Hepatocyte (in vitro differentiated cells): ENCODE data around the gene CACNA1F. TPM values are rescaled to one million over a fixed set of nuclear protein-coding genes. Genes with fewer than 3 reads are reported as not detected.
A peak's percentile ranks its signal among the peaks of the same experiment; 100 is the strongest.

Source experiments
- DNase-seq: peaks from one replicate; pipeline ENCODE4 v3.0.0-alpha.2; 2016; ENCODE audit warnings: low spot score
- H2AFZ ChIP-seq: fragments of 200-600 bp; sonication (generic); 2 replicates; pipeline ENCODE4 v1.6.0; 2016; ENCODE audit warnings: antibody characterized with exemption, mild to moderate bottlenecking
- H3K27ac ChIP-seq: fragments of 200-600 bp; sonication (generic); 2 replicates; pipeline ENCODE4 v1.5.1; 2016; ENCODE audit warnings: mild to moderate bottlenecking
- H3K27me3 ChIP-seq: fragments of 200-600 bp; sonication (generic); 2 replicates; pipeline ENCODE4 v1.6.1; 2016
- H3K36me3 ChIP-seq: fragments of 200-600 bp; sonication (generic); replicated peaks from 2 replicates; pipeline ENCODE4 v1.5.1; 2016; ENCODE audit warnings: low read depth; ENCODE audit not compliant: insufficient read depth
- H3K4me1 ChIP-seq: fragments of 200-600 bp; sonication (generic); 2 replicates; pipeline ENCODE4 v1.5.1; 2016; ENCODE audit warnings: mild to moderate bottlenecking, moderate library complexity; ENCODE audit not compliant: insufficient read depth
- H3K4me2 ChIP-seq: fragments of 200-600 bp; sonication (generic); 2 replicates; pipeline ENCODE4 v1.6.0; 2016
- H3K4me3 ChIP-seq: fragments of 200-600 bp; sonication (generic); 2 replicates; pipeline ENCODE4 v1.5.1; 2016; ENCODE audit warnings: mild to moderate bottlenecking
- H3K79me2 ChIP-seq: fragments of 200-600 bp; sonication (generic); 2 replicates; pipeline ENCODE4 v1.6.0; 2017; ENCODE audit warnings: mild to moderate bottlenecking
- H3K9me2 ChIP-seq: fragments of 200-600 bp; sonication (generic); replicated peaks from 2 replicates; pipeline ENCODE4 v1.6.0; 2017; ENCODE audit warnings: mild to moderate bottlenecking; ENCODE audit not compliant: insufficient read depth
- H3K9me3 ChIP-seq: fragments of 200-600 bp; sonication (generic); 2 replicates; pipeline ENCODE4 v1.5.1; 2016; ENCODE audit warnings: low read depth, mild to moderate bottlenecking
- H4K20me1 ChIP-seq: fragments of 200-600 bp; sonication (generic); 2 replicates; pipeline ENCODE4 v1.6.0; 2016; ENCODE audit warnings: mild to moderate bottlenecking; ENCODE audit not compliant: insufficient read depth, poor library complexity, severe bottlenecking
- EZH2 ChIP-seq: fragments of 200-600 bp; sonication (generic); IDR thresholded peaks from 2 replicates; pipeline ENCODE4 v1.6.1; 2016; ENCODE audit warnings: antibody characterized with exemption, mild to moderate bottlenecking, borderline replicate concordance
- EZH2phosphoT487 ChIP-seq: fragments of 200-600 bp; sonication (generic); IDR thresholded peaks from one replicate; pipeline ENCODE4 v1.6.1; 2018; ENCODE audit warnings: antibody characterized with exemption, mild to moderate bottlenecking, low read depth, moderate library complexity; ENCODE audit not compliant: unreplicated experiment, severe bottlenecking
- WGBS: methylation state at CpG from one replicate; pipeline ENCODE4 v1.1.6; 2016; ENCODE audit warnings: low lambda C conversion rate; ENCODE audit errors: missing lambda C conversion rate; 5-methylcytosine and 5-hydroxymethylcytosine counted together
- polyA plus RNA-seq: library from polyadenylated mRNA; unstranded; fragments of >200 nt; fragmentation: Nextera tagmentation; extraction: Ambion mirVana; gene quantifications from 2 replicates; pipeline ENCODE4 v1.2.1, GENCODE V29; 2016
- total RNA-seq: library from RNA; depleted of rRNA; stranded (reverse); fragments of >200 nt; gene quantifications from 2 replicates; pipeline ENCODE4 v1.2.3, GENCODE V29; 2014
- TF ChIP-seq, protein P1 (sequence below): fragments of 200-600 bp; sonication (generic); IDR thresholded peaks from 2 replicates; pipeline ENCODE4 v1.5.1; 2016; ENCODE audit warnings: antibody characterized with exemption, mild to moderate bottlenecking; ENCODE audit not compliant: poor library complexity

The CACNA1F gene
- total and polyA plus RNA-seq, 2 experiments from 2014 or later, result 0.27 to 1.6 TPM

DNA sequence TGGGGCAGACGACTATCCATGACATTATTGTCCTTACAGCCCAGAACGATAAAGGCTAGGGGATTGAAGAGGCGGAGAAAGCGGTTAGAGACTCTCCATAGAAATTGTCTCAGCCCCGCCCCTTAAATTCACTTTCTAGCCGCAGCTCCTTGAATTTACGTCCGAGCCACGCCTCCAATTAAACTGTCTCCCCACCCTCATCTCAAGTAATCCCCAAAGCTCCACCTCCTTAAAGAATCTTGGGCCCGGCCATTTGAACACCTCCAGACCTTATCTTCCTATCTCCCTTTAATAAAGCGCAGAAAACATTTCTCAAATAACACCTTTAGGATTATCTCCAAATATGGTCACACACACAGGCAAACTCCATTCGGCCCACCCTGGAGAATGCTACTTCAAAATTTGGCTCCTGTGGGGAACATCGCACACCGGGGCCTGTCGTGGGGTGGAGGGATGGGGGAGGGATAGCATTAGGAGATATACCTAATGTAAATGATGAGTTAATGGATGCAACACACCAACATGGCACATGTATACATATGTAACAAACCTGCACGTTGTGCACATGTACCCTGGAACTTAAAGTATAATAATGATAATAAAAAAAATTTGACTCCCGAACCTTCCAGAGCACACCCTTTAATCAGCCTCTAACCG, 77.8 kb downstream of the CACNA1F start:
- Histone ChIP-seq H2AFZ (peak overlapping the region; percentile 1), H3K4me3 (no peak overlapping the region)

More for the DNA sequence above, 77.8 kb downstream of the CACNA1F start:
- Histone ChIP-seq H3K4me1 (no peaks in the 10 kb centered on the region), H3K9me3 (no peaks in the 10 kb centered on the region), H4K20me1 (no peaks in the 10 kb centered on the region), H3K79me2 (no peaks in the 10 kb centered on the region), H3K4me2 (peak overlapping the region; percentile 82), H3K9me2 (no peaks in the 10 kb centered on the region), H3K27me3 (no peaks in the 10 kb centered on the region), H3K27ac (peak overlapping the region; percentile 99), H3K36me3 (no peaks in the 10 kb centered on the region)
- TF ChIP-seq EZH2, result no peak
- no peak for TF ChIP-seq EZH2phosphoT487
- TF ChIP-seq, protein P1, sequence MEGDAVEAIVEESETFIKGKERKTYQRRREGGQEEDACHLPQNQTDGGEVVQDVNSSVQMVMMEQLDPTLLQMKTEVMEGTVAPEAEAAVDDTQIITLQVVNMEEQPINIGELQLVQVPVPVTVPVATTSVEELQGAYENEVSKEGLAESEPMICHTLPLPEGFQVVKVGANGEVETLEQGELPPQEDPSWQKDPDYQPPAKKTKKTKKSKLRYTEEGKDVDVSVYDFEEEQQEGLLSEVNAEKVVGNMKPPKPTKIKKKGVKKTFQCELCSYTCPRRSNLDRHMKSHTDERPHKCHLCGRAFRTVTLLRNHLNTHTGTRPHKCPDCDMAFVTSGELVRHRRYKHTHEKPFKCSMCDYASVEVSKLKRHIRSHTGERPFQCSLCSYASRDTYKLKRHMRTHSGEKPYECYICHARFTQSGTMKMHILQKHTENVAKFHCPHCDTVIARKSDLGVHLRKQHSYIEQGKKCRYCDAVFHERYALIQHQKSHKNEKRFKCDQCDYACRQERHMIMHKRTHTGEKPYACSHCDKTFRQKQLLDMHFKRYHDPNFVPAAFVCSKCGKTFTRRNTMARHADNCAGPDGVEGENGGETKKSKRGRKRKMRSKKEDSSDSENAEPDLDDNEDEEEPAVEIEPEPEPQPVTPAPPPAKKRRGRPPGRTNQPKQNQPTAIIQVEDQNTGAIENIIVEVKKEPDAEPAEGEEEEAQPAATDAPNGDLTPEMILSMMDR, result no peak
- peak; percentile 62 for DNase-seq
- 37% methylated on average over 18 of the region's 18 CpGs for WGBS

Other genes starting within 250 kb of the CACNA1F start
- gene GRIPAP1, start 231.1 kb downstream of the CACNA1F start, total RNA-seq, result 17.8 and 20.2 TPM in 2 replicates
- 30.6 and 31.4 TPM in 2 replicates for gene GRIPAP1, start 231.1 kb downstream of the CACNA1F start, polyA plus RNA-seq
- 37.0 and 38.3 TPM in 2 replicates for gene TFE3, start 190.0 kb downstream of the CACNA1F start, total RNA-seq
- gene TFE3, start 190.0 kb downstream of the CACNA1F start, polyA plus RNA-seq, result 59.8 and 80.0 TPM in 2 replicates
- gene CCDC120, start 174.3 kb downstream of the CACNA1F start, total RNA-seq, result 5.1 and 7.0 TPM in 2 replicates
- gene CCDC120, start 174.3 kb downstream of the CACNA1F start, polyA plus RNA-seq, result 19.1 and 19.3 TPM in 2 replicates
- 4.1 and 6.7 TPM in 2 replicates for gene PRAF2, start 159.3 kb downstream of the CACNA1F start, total RNA-seq
- gene PRAF2, start 159.3 kb downstream of the CACNA1F start, polyA plus RNA-seq, result 59.7 and 76.9 TPM in 2 replicates
- 59.6 and 69.5 TPM in 2 replicates for gene WDR45, start 153.5 kb downstream of the CACNA1F start, total RNA-seq
- gene WDR45, start 153.5 kb downstream of the CACNA1F start, polyA plus RNA-seq, result 67.7 and 74.7 TPM in 2 replicates
- 23.1 and 26.4 TPM in 2 replicates for gene GPKOW, start 109.6 kb downstream of the CACNA1F start, total RNA-seq
- gene GPKOW, start 109.6 kb downstream of the CACNA1F start, polyA plus RNA-seq, result 22.5 and 22.7 TPM in 2 replicates
- gene MAGIX, start 70.6 kb downstream of the CACNA1F start, total RNA-seq, result 5.0 and 6.5 TPM in 2 replicates
- gene MAGIX, start 70.6 kb downstream of the CACNA1F start, polyA plus RNA-seq, result 7.1 and 13.4 TPM in 2 replicates
- gene PLP2, start 61.4 kb downstream of the CACNA1F start, total RNA-seq, result 27.5 and 34.9 TPM in 2 replicates
- gene PLP2, start 61.4 kb downstream of the CACNA1F start, polyA plus RNA-seq, result 110 and 118 TPM in 2 replicates
- gene PRICKLE3, start 47.0 kb downstream of the CACNA1F start, total RNA-seq, result 2.8 and 6.1 TPM in 2 replicates
- 9.3 and 15.7 TPM in 2 replicates for gene PRICKLE3, start 47.0 kb downstream of the CACNA1F start, polyA plus RNA-seq
- gene SYP, start 33.1 kb downstream of the CACNA1F start, total RNA-seq, result 1.4 and 2.5 TPM in 2 replicates
- gene SYP, start 33.1 kb downstream of the CACNA1F start, polyA plus RNA-seq, result 2.1 and 2.9 TPM in 2 replicates
- 12.7 and 21.5 TPM in 2 replicates for gene CCDC22, start 2.1 kb upstream of the CACNA1F start, total RNA-seq
- gene CCDC22, start 2.1 kb upstream of the CACNA1F start, polyA plus RNA-seq, result 12.3 and 14.8 TPM in 2 replicates
- 0.03 TPM in 1 of 2 replicates, not detected in the other for gene FOXP3, start 31.4 kb upstream of the CACNA1F start, total RNA-seq
- gene FOXP3, start 31.4 kb upstream of the CACNA1F start, polyA plus RNA-seq, result not detected in 2 replicates
- gene PPP1R3F, start 36.5 kb upstream of the CACNA1F start, total RNA-seq, result 6.4 and 6.8 TPM in 2 replicates
- 7.3 and 10.2 TPM in 2 replicates for gene PPP1R3F, start 36.5 kb upstream of the CACNA1F start, polyA plus RNA-seq
- gene GAGE10, start 70.3 kb upstream of the CACNA1F start, total RNA-seq, result not detected in 2 replicates
- gene GAGE10, start 70.3 kb upstream of the CACNA1F start, polyA plus RNA-seq, result not detected in 2 replicates
- gene GAGE12J, start 88.7 kb upstream of the CACNA1F start, total RNA-seq, result not detected in 2 replicates
- not detected in 2 replicates for gene GAGE12J, start 88.7 kb upstream of the CACNA1F start, polyA plus RNA-seq
- gene GAGE13, start 98.2 kb upstream of the CACNA1F start, total RNA-seq, result not detected in 2 replicates
- not detected in 2 replicates for gene GAGE13, start 98.2 kb upstream of the CACNA1F start, polyA plus RNA-seq